A549 treated with dexamethasone at 1 μM for 4 hours (cell line): ENCODE data around the gene TRIM71. TPM values are rescaled to one million over a fixed set of nuclear protein-coding genes. Genes with fewer than 3 reads are reported as not detected.

Experiments
- total RNA-seq: library from RNA; stranded (reverse); fragments of 200-300 nt; extraction: Qiagen RNA extraction; gene quantifications from 5 replicates; pipeline ENCODE4 v1.2.3, GENCODE V29; 2022

The TRIM71 gene
- 0.01 TPM in 1 of 5 replicates, not detected in the others for total RNA-seq

DNA sequence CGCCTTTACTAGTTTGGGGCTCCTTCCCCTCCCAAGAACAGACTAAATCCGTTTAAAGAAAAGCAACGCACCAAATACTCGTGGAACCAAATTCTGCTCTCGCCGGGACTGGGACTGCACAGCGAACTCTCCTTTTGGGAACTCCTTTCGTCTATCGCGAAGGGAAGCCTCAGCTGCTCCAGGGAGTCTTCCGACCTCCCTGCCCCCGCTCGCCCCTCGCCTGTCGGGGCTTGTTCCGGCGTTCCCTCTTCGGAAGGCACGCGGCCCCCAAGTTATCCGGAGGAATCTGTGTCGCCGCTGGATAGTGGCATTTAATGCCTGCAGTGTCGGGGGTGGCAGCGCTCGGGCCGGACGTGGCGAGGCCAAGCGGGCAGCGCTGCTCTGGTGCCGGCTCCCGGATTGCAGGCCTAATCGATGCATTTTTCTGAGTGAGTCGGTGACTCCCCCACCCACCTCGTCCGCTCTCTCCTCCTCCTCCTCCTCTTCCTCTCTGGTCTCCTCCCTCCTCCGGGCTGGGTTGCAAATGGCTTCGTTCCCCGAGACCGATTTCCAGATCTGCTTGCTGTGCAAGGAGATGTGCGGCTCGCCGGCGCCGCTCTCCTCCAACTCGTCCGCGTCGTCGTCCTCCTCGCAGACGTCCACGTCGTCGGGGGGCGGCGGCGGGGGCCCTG is at the start of gene TRIM71:
Gene TRIM71 (plus strand): TSS at position 440 of the 671 bp plus-strand sequence. CDS start 84 bp downstream, at position 524.

Other genes starting within 250 kb of the TRIM71 start
- gene DYNC1LI1, start 247.1 kb upstream of the TRIM71 start, total RNA-seq: 41.6 to 55.0 TPM (median 43.5 TPM) in 5 replicates
- gene CNOT10, start 132.8 kb upstream of the TRIM71 start, total RNA-seq: 28.1 to 31.6 TPM (median 28.6 TPM) in 5 replicates
- gene CCR4, start 133.6 kb downstream of the TRIM71 start, total RNA-seq: 0.04 to 0.05 TPM (median 0.05 TPM) in 4 of 5 replicates, not detected in the other